SK-N-MC (cell line): ENCODE measurements around the gene CD79B.

Experiments used
- EZH2 ChIP-seq: fragments of 200-600 bp; sonication (generic); IDR thresholded peaks from one replicate; pipeline ENCODE4 v1.6.1; 2017; ENCODE audit warnings: antibody characterized with exemption
- FOXP2 ChIP-seq: optimal IDR thresholded peaks from 2 replicates; pipeline ENCODE3; 2011; ENCODE audit warnings: mild to moderate bottlenecking, moderate library complexity; ENCODE audit not compliant: insufficient read depth; ENCODE audit errors: extremely low read length, control extremely low read depth
- POLR2AphosphoS5 ChIP-seq: IDR thresholded peaks from 2 replicates; pipeline ENCODE4 v1.6.1; 2012; ENCODE audit warnings: mild to moderate bottlenecking, low read depth, low read length, borderline replicate concordance

DNA sequence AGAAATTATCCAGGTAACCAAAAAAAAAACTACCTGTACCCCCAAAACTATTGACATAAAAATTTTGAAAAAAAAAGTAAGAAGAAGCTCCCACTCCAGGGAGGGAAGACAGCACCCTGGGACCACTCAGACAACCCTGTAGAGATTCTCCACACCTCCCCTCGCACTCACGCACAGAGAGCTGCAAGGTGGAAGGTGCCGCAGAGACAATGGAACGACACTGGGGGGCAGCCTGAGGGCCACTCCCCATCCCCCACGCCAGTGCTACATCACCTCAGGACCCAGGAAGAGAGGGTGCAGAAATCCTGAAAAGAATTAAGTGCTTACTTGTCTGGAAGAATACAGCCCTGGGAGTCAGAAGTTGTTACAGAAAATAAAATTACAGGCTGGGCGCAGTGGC is 5.2 kb upstream of the CD79B start:
- TF ChIP-seq EZH2 (no peak), POLR2AphosphoS5 (no peak), FOXP2 (no peak)
